HG02759 (cell line): Measurements from ENCODE around the gene GPC6.

Source experiments
- ATAC-seq: cut with Tn5 transposase; IDR thresholded peaks from one replicate; pipeline ENCODE4 v1.9.1; 2021; ENCODE audit warnings: mild to moderate bottlenecking, moderate library complexity; ENCODE audit not compliant: unreplicated experiment

The GPC6 gene

GRCh38 chr13:94073007-94073744, 846.6 kb downstream of the GPC6 start:
- ATAC-seq = no peak

DNA sequence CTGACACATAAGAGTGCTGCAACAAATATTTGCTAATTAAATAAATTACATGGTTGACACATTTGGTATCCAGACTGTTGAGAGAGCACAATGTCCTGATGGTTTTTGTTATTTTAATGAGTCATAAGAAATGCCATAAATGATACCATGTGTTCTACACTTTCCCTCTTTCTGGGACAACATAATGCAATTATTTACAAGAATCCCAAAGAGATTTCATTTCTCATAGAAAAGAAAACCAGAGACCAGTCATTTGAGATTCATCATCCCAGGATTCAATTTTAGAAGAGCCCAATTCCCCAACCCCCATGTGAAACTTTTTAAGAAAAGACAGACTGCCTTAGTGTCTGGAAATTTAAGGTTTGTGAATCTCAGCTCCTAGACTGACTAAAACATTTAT, 853.3 kb downstream of the GPC6 start:
- no peak for ATAC-seq

- no peak for ATAC-seq
Measured at GRCh38 chr13:94080527-94080926, 853.9 kb downstream of the GPC6 start.

GRCh38 chr13:94087100-94087499, 860.5 kb downstream of the GPC6 start:
- ATAC-seq = no peak

DNA sequence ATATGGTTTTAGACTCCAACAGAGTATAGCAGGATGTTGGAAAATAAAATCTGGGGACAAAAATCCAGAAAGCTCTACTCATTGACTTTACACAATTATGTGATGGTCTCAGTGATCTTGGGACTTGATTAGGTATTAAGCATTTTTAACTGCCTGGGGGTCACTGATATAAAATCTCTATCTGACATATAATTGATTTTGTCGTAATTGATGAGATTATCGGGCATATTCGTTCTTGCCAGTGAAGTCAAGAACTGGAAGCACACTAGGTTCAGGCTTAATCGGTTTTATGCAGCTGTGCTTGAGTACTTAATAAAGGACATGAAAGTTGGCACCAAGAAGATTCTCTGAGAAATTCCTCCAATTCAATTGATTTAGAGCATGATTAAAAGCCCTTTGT, 862.1 kb downstream of the GPC6 start:
- no peak for ATAC-seq

GRCh38 chr13:94090773-94091480, 864.3 kb downstream of the GPC6 start:
- ATAC-seq = no peak

DNA sequence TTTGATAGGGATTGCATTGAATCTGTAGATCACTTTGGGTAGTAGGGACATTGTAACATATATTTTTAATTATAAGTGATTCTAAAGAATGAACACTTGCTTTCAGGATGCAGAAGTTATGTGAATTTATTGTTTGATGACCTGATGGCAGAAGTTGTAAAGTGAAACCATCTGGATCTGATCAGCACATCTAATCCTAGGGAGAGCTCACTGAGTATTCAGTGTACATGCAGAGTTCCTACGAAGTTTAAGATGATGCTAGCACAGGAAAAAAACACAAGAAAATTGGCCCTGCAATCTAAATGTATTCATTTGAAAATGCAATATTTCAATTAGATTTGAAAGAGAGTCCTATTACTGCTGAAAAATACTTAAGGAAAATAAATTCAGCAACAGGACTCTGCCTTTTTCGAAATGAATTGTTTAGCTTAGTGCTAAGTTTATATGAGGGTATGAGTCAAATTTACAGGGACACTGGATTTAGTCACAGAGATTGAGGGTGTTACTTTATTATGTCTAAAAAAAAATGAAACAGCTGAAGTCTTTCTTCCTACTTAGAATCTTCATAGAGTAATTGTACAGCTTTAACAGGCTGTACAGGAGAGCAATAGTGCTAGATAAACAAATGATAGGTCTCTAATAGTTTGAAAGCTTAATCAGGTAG, 867.2 kb downstream of the GPC6 start:
- no peak for ATAC-seq

DNA sequence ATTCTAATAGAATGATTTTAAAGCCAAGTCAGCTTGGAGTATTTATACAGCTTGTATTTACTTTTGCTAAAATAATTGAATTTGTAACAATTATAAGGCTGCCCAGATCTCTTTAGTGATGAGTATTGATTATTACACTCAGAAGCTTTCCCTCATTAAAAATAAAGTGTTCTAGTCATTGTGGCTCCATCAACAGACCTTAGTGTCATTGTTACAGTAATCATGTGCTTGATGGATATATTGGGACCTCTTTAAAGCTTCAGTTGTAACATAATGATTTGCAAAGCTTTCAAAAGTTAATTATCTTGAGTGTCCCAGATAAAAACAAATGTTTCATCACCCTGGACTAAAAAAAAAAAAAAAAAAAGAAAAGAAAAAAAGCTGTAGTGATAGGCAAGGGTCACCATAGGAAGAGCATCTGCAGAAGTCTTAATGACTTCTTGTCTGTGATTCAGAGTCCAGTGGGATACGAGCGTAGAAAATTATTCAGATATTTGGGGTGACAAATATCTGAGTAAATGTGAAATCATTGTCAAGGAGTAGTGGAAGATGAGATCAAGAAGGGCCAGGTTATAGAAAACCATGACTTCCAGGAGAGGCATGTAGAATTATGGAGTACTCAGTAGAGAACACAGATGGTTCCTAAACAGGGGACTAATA, 883.2 kb downstream of the GPC6 start:
- no peak for ATAC-seq

GRCh38 chr13:94112227-94112626, 885.6 kb downstream of the GPC6 start:
- no peak for ATAC-seq

DNA sequence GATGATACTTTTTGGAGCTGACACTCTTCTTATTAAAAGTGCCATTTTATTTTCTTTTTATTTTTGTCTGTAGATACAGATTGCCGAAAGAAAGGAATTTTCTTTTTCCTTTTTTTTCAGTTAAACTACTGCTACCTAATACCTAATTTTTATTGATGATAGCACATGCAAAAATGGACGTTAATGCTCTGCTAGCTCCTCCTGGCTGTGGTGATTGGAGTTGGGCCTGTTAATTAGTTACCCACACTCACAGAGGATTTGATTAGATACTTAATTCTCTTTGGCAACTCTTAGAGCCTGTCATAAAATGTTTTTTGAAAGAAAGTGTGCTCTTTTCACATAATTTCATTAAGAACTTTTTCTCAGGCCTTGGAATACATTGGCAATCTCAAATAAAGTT, 886.1 kb downstream of the GPC6 start:
- no peak for ATAC-seq

DNA sequence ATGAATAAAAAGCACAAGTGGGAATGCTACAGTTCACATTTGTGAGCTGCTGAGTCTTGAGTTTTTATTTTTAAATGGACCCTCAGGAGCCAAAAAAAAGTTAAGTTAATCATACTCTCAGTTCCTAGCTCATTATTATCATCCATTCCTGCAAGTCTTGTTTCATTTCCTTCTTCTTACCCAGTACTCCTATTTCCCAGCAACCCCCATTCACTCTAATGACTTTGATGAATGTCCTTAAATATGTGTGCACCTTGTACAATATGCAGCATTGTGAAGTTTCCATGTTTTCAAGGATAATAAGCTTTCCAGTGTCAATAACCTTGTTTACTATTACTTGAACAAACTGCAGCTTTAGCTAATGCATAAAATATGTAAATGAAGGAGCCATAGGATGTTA, 886.6 kb downstream of the GPC6 start:
- no peak for ATAC-seq

DNA sequence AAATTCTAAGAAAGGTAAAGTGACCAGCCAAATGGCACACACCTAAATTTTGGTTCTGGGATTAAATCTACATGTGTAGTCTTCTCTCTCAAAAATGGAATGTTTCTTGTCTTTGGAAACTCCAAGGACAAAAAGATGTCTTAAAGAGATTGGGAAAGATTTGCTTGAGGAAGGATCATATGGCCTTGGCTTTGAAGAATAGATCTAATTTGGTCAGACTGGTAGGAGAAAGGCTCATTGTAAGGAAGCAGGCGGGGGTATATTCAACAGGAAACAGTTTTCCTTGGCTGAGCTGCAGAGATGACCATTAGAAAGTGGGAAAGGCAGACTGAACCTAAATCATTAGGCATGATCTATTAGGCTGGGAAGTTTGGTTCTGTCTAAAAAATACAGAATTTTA, 887.6 kb downstream of the GPC6 start:
- ATAC-seq = no peak

DNA sequence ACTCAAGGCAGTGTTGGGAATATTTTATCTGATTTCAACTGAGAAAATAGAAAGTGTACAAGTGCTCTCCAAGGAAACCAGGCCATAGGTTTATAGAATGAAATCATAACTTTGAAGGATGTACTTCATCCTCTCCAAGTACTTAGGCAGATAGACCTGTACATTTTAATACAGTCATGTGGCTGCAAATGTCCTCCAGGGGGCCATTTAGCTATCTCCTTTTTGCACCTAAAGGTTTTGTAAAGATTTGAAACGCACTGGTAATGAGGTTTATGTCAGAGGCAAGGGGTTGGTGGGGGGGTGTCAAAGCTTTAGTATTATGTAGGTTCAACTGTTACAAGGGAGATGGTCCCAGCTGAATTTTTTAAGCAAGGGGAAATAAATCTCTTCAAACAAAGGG, 888.4 kb downstream of the GPC6 start:
- no peak for ATAC-seq

GRCh38 chr13:94119360-94119936, 892.8 kb downstream of the GPC6 start:
- ATAC-seq = no peak

DNA sequence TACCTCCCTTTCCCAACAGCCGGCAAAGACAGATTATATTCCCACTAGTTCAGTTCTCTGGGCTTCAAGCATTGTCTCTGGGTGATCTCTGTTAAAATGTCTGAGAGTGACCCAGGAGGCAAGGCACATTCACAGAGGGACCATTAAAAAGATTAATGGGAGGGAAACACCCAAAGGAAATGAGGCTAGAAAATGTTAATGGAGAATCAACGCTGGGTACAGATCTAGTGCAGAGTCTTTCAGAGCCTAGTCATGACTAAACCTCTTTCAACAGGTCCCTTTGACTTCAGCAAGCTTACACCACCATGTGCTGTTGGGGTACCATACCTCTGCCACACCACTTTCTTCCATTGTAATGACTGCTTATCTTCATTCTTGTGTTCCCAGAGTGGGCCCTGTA, 894.3 kb downstream of the GPC6 start:
- ATAC-seq = no peak

DNA sequence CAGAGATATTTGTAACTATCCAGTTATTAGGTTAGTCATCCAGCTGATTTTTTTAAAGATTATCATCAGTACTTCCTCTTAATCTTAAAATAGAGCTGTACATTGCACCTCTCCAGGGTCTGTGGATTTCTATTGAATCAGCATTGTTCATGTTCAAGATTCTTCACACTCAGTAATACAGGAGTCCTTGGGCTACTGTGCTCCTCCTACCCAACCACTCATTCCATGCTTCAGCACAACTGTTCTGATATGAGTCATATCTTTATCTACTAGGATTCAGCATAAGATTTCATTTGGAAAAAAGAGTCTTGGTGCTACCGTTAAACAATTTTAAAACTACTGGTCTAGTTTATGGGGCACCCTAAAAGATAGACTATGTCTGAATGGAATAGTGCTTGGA, 895.1 kb downstream of the GPC6 start:
- no peak for ATAC-seq

- ATAC-seq = no peak
Measured at GRCh38 chr13:94122300-94122915, 895.8 kb downstream of the GPC6 start.

DNA sequence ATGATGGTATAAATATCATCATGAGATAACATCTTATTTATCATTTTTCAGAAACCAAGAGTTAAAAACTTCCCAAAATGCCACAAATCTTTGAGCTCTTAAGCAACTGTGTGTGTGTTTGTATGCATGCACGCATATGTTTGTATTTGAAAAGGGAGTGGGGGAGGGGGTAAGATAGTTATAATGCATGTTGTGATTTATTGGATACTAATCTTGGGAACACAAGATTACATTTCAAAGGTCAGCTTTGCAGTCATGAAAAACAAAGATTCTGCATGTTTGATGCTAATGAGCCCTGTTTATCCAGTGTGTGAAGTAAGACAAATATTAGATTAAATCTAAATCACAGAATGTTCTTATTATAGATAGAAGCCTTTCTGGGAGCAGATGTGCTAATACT, 897.0 kb downstream of the GPC6 start:
- ATAC-seq = no peak

GRCh38 chr13:94128430-94128829, 901.8 kb downstream of the GPC6 start:
- ATAC-seq = no peak

DNA sequence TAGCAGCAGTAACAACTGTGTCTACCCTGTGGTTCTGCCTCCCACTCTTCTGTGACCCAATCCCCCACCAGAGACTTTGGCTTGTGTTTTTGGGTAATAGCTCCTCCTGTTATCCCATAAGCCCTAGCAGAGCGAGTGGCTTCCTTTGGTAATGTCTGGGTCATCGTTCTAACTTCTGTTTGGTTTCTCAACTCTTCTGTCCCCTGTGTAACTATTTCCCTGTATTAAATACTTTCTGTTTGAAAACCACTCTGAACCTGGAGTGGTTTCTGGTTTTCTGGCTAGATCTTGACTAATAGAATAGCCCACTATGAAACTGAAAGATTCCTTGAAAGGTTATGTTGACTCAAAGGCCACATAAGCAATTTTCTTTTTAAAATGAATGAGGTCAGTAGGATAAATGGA, 902.9 kb downstream of the GPC6 start:
- ATAC-seq = no peak

DNA sequence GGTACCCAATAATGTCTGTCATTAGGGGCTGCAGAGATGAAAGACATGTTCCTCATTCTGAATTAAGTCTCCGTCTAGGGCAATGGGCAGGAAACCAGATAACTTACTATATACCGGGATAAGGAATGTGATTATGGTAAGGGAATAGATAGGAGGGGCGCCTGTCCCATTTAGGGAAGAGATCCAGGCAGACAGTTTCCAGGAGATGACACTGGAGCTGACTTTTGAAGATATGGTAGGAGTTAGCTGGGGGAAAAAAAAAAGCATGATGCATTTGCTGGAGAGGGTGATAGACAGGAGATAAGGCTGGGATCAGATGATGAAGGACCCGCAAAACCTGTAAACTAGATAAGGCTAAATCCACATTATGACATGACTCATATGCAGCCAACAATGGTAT, 912.2 kb downstream of the GPC6 start:
- ATAC-seq = no peak
